ENCODE results near the gene ANKRD9. TPM values are rescaled to one million over a fixed set of nuclear protein-coding genes. Genes with fewer than 3 reads are reported as not detected.
A peak's percentile ranks its signal among the peaks of the same experiment; 100 is the strongest.

ANKRD9 gene
- total and polyA plus RNA-seq, 2 of the 13 experiments (the other 11 are each of a cell fraction or from before 2014, with no cell fraction given) = 10.0 to 15.0 TPM

DNA sequence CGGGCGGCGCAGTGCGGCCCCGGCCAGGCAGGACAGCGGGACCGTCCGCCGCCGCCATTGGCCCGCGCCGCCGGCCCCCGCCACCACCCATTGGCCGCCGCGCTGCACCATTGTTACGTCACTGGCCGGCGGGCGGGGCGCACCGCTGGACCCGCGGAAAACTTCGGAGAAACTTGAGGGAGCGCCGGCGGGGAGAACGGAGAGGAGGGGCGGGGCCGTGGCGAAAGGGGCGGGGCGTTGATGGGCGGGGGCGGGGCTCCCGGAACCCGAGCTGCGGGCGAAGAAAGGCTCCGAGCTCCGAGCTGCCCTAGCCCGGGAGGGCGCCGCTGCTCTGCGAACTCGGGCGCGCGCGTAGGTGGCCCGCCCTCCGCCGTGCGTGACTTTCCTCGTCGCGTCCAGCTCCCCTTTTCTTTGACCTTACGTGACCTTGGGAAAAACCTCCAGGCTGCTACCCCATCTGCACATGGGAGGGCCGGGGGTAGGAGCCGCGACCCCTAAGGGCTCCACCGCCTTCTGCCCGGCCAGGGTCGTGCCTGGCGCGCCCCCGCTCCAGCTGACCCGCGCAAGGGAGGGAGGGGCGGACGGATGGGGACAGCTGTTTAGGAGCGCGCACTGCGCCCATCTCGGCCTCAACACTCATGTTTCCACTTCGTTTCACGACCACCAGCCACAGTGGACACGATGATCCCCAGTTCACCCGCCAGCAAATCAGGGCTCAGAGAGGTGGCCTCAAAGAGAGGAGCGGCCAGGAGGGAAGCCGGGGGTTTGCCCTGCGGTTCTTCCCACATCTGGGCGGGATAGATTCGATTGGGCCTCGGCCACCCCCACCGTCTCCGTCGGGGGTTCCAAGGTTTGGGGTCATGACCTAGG is at the start of gene ANKRD9 (continued):
- no peak for TF ChIP-seq RARG (CRISPR knock-in tag; IDR thresholded peaks at IDR 0.05; ENCODE audit: low read depth)
- no peak for TF ChIP-seq MYNN (CRISPR knock-in tag; IDR thresholded peaks at IDR 0.05; ENCODE audit: low read depth)
- TF ChIP-seq MTF1 (CRISPR knock-in tag; IDR thresholded peaks at IDR 0.05) = no peak
- TF ChIP-seq, protein P1, sequence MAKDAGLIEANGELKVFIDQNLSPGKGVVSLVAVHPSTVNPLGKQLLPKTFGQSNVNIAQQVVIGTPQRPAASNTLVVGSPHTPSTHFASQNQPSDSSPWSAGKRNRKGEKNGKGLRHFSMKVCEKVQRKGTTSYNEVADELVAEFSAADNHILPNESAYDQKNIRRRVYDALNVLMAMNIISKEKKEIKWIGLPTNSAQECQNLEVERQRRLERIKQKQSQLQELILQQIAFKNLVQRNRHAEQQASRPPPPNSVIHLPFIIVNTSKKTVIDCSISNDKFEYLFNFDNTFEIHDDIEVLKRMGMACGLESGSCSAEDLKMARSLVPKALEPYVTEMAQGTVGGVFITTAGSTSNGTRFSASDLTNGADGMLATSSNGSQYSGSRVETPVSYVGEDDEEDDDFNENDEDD (CRISPR knock-in tag; IDR thresholded peaks at IDR 0.05; ENCODE audit: borderline replicate concordance) = peak; percentile 52; the same call in 1 of the 2 replicates
- 0 out of 2 replicates have a peak, but pooled peaks have one; percentile 20 for TF ChIP-seq KMT2B (CRISPR knock-in tag; IDR thresholded peaks at IDR 0.05)
- TF ChIP-seq RFX5 (IDR thresholded peaks at IDR 0.05; ENCODE audit: low read depth, low read length) = peak; percentile 35; the same call in 1 of the 2 replicates
- TF ChIP-seq, protein P2, sequence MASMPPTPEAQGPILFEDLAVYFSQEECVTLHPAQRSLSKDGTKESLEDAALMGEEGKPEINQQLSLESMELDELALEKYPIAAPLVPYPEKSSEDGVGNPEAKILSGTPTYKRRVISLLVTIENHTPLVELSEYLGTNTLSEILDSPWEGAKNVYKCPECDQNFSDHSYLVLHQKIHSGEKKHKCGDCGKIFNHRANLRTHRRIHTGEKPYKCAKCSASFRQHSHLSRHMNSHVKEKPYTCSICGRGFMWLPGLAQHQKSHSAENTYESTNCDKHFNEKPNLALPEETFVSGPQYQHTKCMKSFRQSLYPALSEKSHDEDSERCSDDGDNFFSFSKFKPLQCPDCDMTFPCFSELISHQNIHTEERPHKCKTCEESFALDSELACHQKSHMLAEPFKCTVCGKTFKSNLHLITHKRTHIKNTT (CRISPR knock-in tag; IDR thresholded peaks at IDR 0.05) = no peak
- TF ChIP-seq MXD4 (CRISPR knock-in tag; IDR thresholded peaks at IDR 0.05) = no peak; the same call in 1 of the 2 replicates
- no peak for TF ChIP-seq RFXANK (CRISPR knock-in tag; IDR thresholded peaks at IDR 0.05)
- no peak for TF ChIP-seq ZNF639 (CRISPR knock-in tag; conservative IDR thresholded peaks at IDR 0.05)
- TF ChIP-seq HNRNPL (IDR thresholded peaks at IDR 0.05; ENCODE audit: low read depth, low read length) = no peak
- no peak for TF ChIP-seq ZNF10 (CRISPR knock-in tag; IDR thresholded peaks at IDR 0.05; ENCODE audit: borderline replicate concordance, low read depth)
- TF ChIP-seq SATB2 (CRISPR knock-in tag; IDR thresholded peaks at IDR 0.05) = no peak
- no peak for TF ChIP-seq BCL6 (CRISPR knock-in tag; IDR thresholded peaks at IDR 0.05)
- no peak for TF ChIP-seq ZNF468 (CRISPR knock-in tag; IDR thresholded peaks at IDR 0.05)
- no peak for TF ChIP-seq CAMTA2 (CRISPR knock-in tag; IDR thresholded peaks at IDR 0.05; ENCODE audit: borderline replicate concordance)
- no peak for TF ChIP-seq NFRKB (IDR thresholded peaks at IDR 0.05)
- TF ChIP-seq SMAD1 (CRISPR knock-in tag; IDR thresholded peaks at IDR 0.05; ENCODE audit: borderline replicate concordance, low read depth) = no peak
- TF ChIP-seq, protein P3, sequence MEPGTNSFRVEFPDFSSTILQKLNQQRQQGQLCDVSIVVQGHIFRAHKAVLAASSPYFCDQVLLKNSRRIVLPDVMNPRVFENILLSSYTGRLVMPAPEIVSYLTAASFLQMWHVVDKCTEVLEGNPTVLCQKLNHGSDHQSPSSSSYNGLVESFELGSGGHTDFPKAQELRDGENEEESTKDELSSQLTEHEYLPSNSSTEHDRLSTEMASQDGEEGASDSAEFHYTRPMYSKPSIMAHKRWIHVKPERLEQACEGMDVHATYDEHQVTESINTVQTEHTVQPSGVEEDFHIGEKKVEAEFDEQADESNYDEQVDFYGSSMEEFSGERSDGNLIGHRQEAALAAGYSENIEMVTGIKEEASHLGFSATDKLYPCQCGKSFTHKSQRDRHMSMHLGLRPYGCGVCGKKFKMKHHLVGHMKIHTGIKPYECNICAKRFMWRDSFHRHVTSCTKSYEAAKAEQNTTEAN (CRISPR knock-in tag; conservative IDR thresholded peaks at IDR 0.05) = no peak
- peak; percentile 21 to 45; a peak in 2 of 4 replicates for TF ChIP-seq HMGXB4 (CRISPR knock-in tag; IDR thresholded peaks at IDR 0.05; ENCODE audit: borderline replicate concordance in 1 of 2, low read depth in 1 of 2)
- no peak for TF ChIP-seq TERF1 (CRISPR knock-in tag; IDR thresholded peaks at IDR 0.05)
